GM21723 (cell line): ENCODE measurements around the gene KRT76.

ENCODE experiments used
- ATAC-seq: cut with Tn5 transposase; IDR thresholded peaks from one replicate; pipeline ENCODE4 v1.9.1; 2021; ENCODE audit warnings: mild to moderate bottlenecking, moderate library complexity; ENCODE audit not compliant: unreplicated experiment

The KRT76 gene

GRCh38 chr12:52742196-52742580 is 35.0 kb downstream of the KRT76 start:
- ATAC-seq = no peak

GRCh38 chr12:52741375-52742195 is 35.6 kb downstream of the KRT76 start:
- no peak for ATAC-seq

- no peak for ATAC-seq
Observed at GRCh38 chr12:52740584-52740983, 36.6 kb downstream of the KRT76 start.

- no peak for ATAC-seq
Observed at GRCh38 chr12:52739963-52740362, 37.2 kb downstream of the KRT76 start.

- no peak for ATAC-seq
Observed at GRCh38 chr12:52735816-52736632, 41.1 kb downstream of the KRT76 start.

- no peak for ATAC-seq
Observed at GRCh38 chr12:52735106-52735505, 42.0 kb downstream of the KRT76 start.

GRCh38 chr12:52730793-52731192 is 46.4 kb downstream of the KRT76 start:
- no peak for ATAC-seq

GRCh38 chr12:52730383-52730782 is 46.8 kb downstream of the KRT76 start:
- ATAC-seq = no peak

- no peak for ATAC-seq
Observed at GRCh38 chr12:52729147-52729546, 48.0 kb downstream of the KRT76 start.

GRCh38 chr12:52728374-52728773 is 48.8 kb downstream of the KRT76 start:
- ATAC-seq = no peak

GRCh38 chr12:52727037-52727436 is 50.1 kb downstream of the KRT76 start:
- no peak for ATAC-seq

GRCh38 chr12:52726451-52726850 is 50.7 kb downstream of the KRT76 start:
- ATAC-seq = no peak

GRCh38 chr12:52724384-52724783 is 52.8 kb downstream of the KRT76 start:
- ATAC-seq = no peak

GRCh38 chr12:52722680-52723079 is 54.5 kb downstream of the KRT76 start:
- no peak for ATAC-seq

GRCh38 chr12:52721838-52722470 is 55.2 kb downstream of the KRT76 start:
- ATAC-seq = no peak

- ATAC-seq = no peak
Observed at GRCh38 chr12:52720365-52720886, 56.7 kb downstream of the KRT76 start.
